HCT116 (cell line): Measurements from ENCODE around the gene HNRNPH1. TPM values are rescaled to one million over a fixed set of nuclear protein-coding genes. Genes with fewer than 3 reads are reported as not detected.

Source experiments
- ATAC-seq: fragments of 200-7000 bp; cut with Tn5 transposase; 2 replicates; pipeline ENCODE4 v1.9.1; 2020; ENCODE audit warnings: mild to moderate bottlenecking, moderate library complexity
- BruUV-seq: library from RNA; stranded (reverse); fragments of 400-500 nt; replicated peaks from 2 replicates; lab custom pipeline; 2021; lab: Mats Ljungman, UMichigan
- CTCF ChIA-PET: fragments of 300-600 bp; sonication (Branson Sonifier 250); formaldehyde crosslinking; loops from one replicate; lab custom pipeline; 2021; ENCODE audit warnings: antibody characterized with exemption; lab: Charles Lee
- POLR2A ChIA-PET: fragments of 300-600, 350-600 bp; sonication (Branson Sonifier 250); formaldehyde crosslinking; loops from one replicate; lab custom pipeline; 2021; ENCODE audit warnings: antibody characterized with exemption; lab: Charles Lee
- RAD21 ChIA-PET, 2 experiments: fragments of 300-600 bp; sonication (Branson Sonifier 250); formaldehyde crosslinking; loops; one replicate each; lab custom pipeline; 2023; ENCODE audit warnings: low total read pairs in 2 of 2; ENCODE audit not compliant: uncharacterized antibody in 2 of 2, unreplicated experiment in 2 of 2, low non-redundant PET in 1 of 2; lab: Charles Lee
- DNase-seq: peaks from one replicate; pipeline ENCODE4 v3.0.0-alpha.2; 2010; ENCODE audit warnings: low read depth, low spot score
- H2AFZ ChIP-seq: fragments of 200-600 bp; shearing (Covaris generic), sonication (generic); 2 replicates; pipeline ENCODE4 v1.6.1; 2017; ENCODE audit warnings: low read depth, mixed run types, mixed read lengths, antibody characterized with exemption, low read length; ENCODE audit not compliant: poor library complexity, severe bottlenecking
- H3K27ac ChIP-seq: 2 replicates; pipeline ENCODE4 v1.5.1; 2012; ENCODE audit warnings: low read depth, low read length
- H3K27me3 ChIP-seq: fragments of 200-600 bp; sonication (generic); 2 replicates; pipeline ENCODE4 v1.6.1; 2016; ENCODE audit warnings: mixed run types, low read length, mixed read lengths; ENCODE audit not compliant: insufficient read depth
- H3K36me3 ChIP-seq, 2 experiments: fragments of 200-500 bp in 1 of 2; fragments of 200-600 bp in 1 of 2; sonication (Bioruptor generic) in 1 of 2; sonication (generic) in 1 of 2; 2 replicates each; pipeline versions ENCODE4 v1.5.1 to v1.6.1; 2014 to 2016; ENCODE audit warnings: low read length in 2 of 2, inconsistent platforms in 1 of 2, mixed read lengths in 1 of 2, mixed run types in 1 of 2; ENCODE audit not compliant: insufficient read depth in 2 of 2, control insufficient read depth in 1 of 2
- H3K4me1 ChIP-seq, 2 experiments: fragments of 200-600 bp in 1 of 2; sonication (generic) in 1 of 2; 2 replicates each; pipeline versions ENCODE4 v1.5.1 to v1.6.1; 2012 to 2017; ENCODE audit warnings: low read length in 2 of 2, inconsistent platforms in 1 of 2, mild to moderate bottlenecking in 1 of 2, mixed read lengths in 1 of 2, mixed run types in 1 of 2, moderate library complexity in 1 of 2; ENCODE audit not compliant: insufficient read depth in 2 of 2, control insufficient read depth in 1 of 2
- H3K4me2 ChIP-seq: fragments of 200-600 bp; sonication (generic); 2 replicates; pipeline ENCODE4 v1.6.1; 2017; ENCODE audit warnings: mixed run types, low read length, mixed read lengths
- H3K4me3 ChIP-seq, 2 experiments: fragments of 200-600 bp in 1 of 2; sonication (generic) in 1 of 2; replicated peaks in 1 of 2; 2 replicates each; pipeline ENCODE4 v1.5.1; 2011 to 2016; ENCODE audit warnings: low read length in 2 of 2, control low read depth in 1 of 2, low read depth in 1 of 2, mild to moderate bottlenecking in 1 of 2, mixed read lengths in 1 of 2, mixed run types in 1 of 2
- H3K79me2 ChIP-seq: fragments of 200-600 bp; sonication (generic); 2 replicates; pipeline ENCODE4 v1.6.1; 2017; ENCODE audit warnings: mild to moderate bottlenecking, mixed run types, low read length, moderate library complexity, mixed read lengths; ENCODE audit not compliant: insufficient read depth
- H3K9ac ChIP-seq: fragments of 200-600 bp; sonication (generic); 2 replicates; pipeline ENCODE4 v1.6.1; 2016; ENCODE audit warnings: low read length, mixed read lengths
- H3K9me2 ChIP-seq: fragments of 200-600 bp; sonication (generic), shearing (Covaris generic); 2 replicates; pipeline ENCODE4 v1.6.1; 2017; ENCODE audit warnings: mixed run types, mild to moderate bottlenecking, moderate library complexity; ENCODE audit not compliant: insufficient read depth
- H3K9me3 ChIP-seq, 2 experiments: fragments of 200-500 bp in 1 of 2; fragments of 200-600 bp in 1 of 2; sonication (Bioruptor generic) in 1 of 2; sonication (generic) in 1 of 2; 2 replicates each; pipeline ENCODE4 v1.6.1; 2014 to 2017; ENCODE audit warnings: low read length in 2 of 2, mixed read lengths in 2 of 2, inconsistent platforms in 1 of 2, low read depth in 1 of 2, mild to moderate bottlenecking in 1 of 2, mixed run types in 1 of 2, moderate library complexity in 1 of 2; ENCODE audit not compliant: control insufficient read depth in 1 of 2, insufficient read depth in 1 of 2
- H4K20me1 ChIP-seq: fragments of 200-600 bp; sonication (generic), shearing (Covaris generic); 2 replicates; pipeline ENCODE4 v1.6.1; 2017; ENCODE audit warnings: mixed run types, mild to moderate bottlenecking, moderate library complexity; ENCODE audit not compliant: insufficient read depth
- POLR2A ChIP-seq: IDR thresholded peaks from 2 replicates; pipeline ENCODE4 v1.7.0; 2011; ENCODE audit warnings: borderline replicate concordance; ENCODE audit not compliant: insufficient read depth, insufficient read length; ENCODE audit errors: extremely low read depth
- POLR2AphosphoS5 ChIP-seq: IDR thresholded peaks from 2 replicates; pipeline ENCODE4 v1.6.1; 2011; ENCODE audit warnings: mild to moderate bottlenecking, low read depth, low read length, moderate library complexity
- intact Hi-C: fragments of 100-400 bp; cut with micrococcal nuclease; formaldehyde crosslinking; loops from 2 replicates; pipeline ENCODE4 v1.10.0; 2022
- total RNA-seq: library from RNA; stranded (reverse); gene quantifications from one replicate; pipeline ENCODE4 v1.2.1, GENCODE V29; 2021; ENCODE audit not compliant: unreplicated experiment
- TF ChIP-seq, protein P1 (sequence below): IDR thresholded peaks from 2 replicates; pipeline ENCODE4 v1.6.1; 2011; ENCODE audit warnings: mild to moderate bottlenecking, low read length, moderate library complexity; ENCODE audit not compliant: insufficient replicate concordance; ENCODE audit errors: extremely low read depth

HNRNPH1 gene
- total RNA-seq, 1 experiment from 2014 or later: 788 TPM

DNA sequence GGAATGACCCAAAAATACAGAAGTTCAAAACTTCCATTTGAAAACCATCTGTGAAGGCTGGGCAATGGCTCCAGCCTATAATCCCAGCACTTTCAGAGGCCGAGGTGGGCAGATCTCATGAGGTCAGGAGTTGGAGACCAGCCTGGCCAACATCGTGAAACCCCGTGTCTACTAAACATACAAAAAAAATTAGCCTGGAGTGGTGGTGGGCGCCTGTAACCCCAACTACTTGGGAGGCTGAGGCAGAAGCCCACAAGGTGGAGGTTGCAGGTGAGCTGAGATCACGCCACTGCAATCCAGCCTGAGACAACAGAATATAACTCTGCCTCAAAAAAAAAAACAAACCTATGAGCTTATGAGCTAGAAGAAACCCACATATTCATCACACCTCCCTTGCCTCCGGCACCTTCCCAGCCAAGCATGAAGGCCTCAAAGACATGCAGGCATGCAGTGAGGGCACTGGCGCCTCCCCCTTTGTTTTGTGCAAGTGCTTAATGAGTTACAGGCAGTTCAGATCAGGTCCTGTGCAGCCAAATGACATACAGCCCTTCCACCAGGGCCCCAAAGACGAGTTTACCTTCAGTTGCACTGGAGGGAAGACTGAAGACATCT, 9.9 kb downstream of the HNRNPH1 start:
- H3K9ac ChIP-seq: no peak overlapping the region
- no TSS peak for BruUV-seq
- ATAC-seq (no peak), DNase-seq (no peak)
- H3K9me3 ChIP-seq: no peaks in the 10 kb centered on the region
- intact Hi-C loops: no loop called here
- no peak overlapping the region for H3K4me3 ChIP-seq
- no peak overlapping the region for H2AFZ ChIP-seq
- no peaks in the 10 kb centered on the region for H3K27me3 ChIP-seq
- H3K4me1 ChIP-seq: no peaks in the 10 kb centered on the region
- peaks cover 61% of the 10 kb centered on the region for H4K20me1 ChIP-seq
- TF ChIP-seq POLR2A (no peak), POLR2AphosphoS5 (peak; percentile 44)
- TF ChIP-seq, protein P1, sequence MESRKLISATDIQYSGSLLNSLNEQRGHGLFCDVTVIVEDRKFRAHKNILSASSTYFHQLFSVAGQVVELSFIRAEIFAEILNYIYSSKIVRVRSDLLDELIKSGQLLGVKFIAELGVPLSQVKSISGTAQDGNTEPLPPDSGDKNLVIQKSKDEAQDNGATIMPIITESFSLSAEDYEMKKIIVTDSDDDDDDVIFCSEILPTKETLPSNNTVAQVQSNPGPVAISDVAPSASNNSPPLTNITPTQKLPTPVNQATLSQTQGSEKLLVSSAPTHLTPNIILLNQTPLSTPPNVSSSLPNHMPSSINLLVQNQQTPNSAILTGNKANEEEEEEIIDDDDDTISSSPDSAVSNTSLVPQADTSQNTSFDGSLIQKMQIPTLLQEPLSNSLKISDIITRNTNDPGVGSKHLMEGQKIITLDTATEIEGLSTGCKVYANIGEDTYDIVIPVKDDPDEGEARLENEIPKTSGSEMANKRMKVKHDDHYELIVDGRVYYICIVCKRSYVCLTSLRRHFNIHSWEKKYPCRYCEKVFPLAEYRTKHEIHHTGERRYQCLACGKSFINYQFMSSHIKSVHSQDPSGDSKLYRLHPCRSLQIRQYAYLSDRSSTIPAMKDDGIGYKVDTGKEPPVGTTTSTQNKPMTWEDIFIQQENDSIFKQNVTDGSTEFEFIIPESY: no peak
- H3K79me2 ChIP-seq: peaks cover 53% of the 10 kb centered on the region
- ChIA-PET RAD21 (no interaction called here), POLR2A (interaction anchor here (0.6 to 6.0 kb wide), 3 partner anchors 9 to 20 kb away, joined by 4 to 63 read pairs (median 5); partner anchors contain the start of gene HNRNPH1), CTCF (interaction anchor here (0.6 to 1.1 kb wide), 2 partner anchors 10 to 46 kb away, joined by 4 read pairs; partner anchors contain the start of gene HNRNPH1)
- H3K9me2 ChIP-seq: no peaks in the 10 kb centered on the region
- no peak overlapping the region for H3K4me2 ChIP-seq
- peaks cover 52 to 88% of the 10 kb centered on the region in 2 experiments for H3K36me3 ChIP-seq
- no peak overlapping the region for H3K27ac ChIP-seq

DNA sequence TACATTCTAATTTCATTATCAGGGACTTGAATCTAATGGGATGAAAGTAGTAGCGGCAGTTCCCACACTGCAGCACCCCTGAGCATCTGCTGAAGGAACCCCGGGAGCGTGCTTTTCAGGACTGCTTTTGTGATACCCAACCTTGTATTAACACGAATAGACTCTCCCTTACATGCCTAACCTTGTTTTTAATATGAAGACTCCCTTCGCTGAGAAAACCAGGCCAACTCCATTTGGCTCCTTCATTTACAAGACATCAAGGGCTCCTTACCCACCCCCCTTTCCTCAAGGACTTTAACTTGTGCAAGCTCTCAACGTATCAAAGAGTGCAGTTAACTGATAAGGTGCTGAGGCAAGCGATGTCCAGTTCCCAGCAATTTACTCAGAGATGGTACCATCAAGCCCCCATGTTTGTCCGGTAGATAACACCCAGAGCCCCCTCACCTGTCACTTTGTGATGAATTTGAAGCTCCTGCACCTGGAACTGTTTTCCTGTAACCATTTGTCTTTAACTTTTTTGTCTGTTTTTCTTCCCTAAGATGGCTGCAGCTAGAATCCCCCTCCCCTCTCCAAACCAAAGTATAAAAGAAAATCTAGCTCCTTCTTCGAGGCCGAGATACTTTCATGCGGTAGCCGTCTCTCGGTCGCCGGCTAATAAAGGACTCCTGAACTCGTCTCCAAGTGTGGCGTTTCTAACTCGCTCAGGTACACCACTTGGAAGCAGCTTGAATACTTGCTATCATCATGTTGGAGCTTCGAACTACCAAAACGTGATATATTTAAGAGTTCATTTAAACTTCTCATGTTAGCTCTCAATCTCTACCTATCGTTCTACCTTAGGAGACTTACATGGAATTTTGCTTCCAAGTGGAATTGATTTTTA, 10.7 kb downstream of the HNRNPH1 start:
- H3K27ac ChIP-seq: no peak overlapping the region
- peaks cover 45% of the 10 kb centered on the region for H3K79me2 ChIP-seq
- TF ChIP-seq POLR2A (no peak), POLR2AphosphoS5 (0 out of 2 replicates have a peak, but pooled peaks have one; percentile 22)
- no peak overlapping the region for H3K9ac ChIP-seq
- intact Hi-C loops: no loop called here
- DNase-seq (no peak), ATAC-seq (no peak)
- ChIA-PET POLR2A (interaction anchor here (0.7 to 6.0 kb wide), 3 partner anchors 9 to 37 kb away, joined by 4 to 63 read pairs (median 5); partner anchors contain the start of gene HNRNPH1), RAD21 (no interaction called here), CTCF (interaction anchor here (1.1 kb wide), 1 partner anchor 11 kb away, joined by 4 read pairs; the partner anchor contains the start of gene HNRNPH1)
- H3K36me3 ChIP-seq: peaks cover 44 to 81% of the 10 kb centered on the region in 2 experiments
- H3K9me3 ChIP-seq: no peaks in the 10 kb centered on the region
- H4K20me1 ChIP-seq: peaks cover 54% of the 10 kb centered on the region
- no peak overlapping the region for H3K4me2 ChIP-seq
- no peaks in the 10 kb centered on the region for H3K9me2 ChIP-seq
- H2AFZ ChIP-seq: no peak overlapping the region
- no peak overlapping the region for H3K4me3 ChIP-seq
- no TSS peak for BruUV-seq
- no peaks in the 10 kb centered on the region for H3K4me1 ChIP-seq
- H3K27me3 ChIP-seq: no peaks in the 10 kb centered on the region
